ENCODE measurements around the gene ZBTB46. TPM values are rescaled to one million over a fixed set of nuclear protein-coding genes. Genes with fewer than 3 reads are reported as not detected.

ZBTB46 gene
- total RNA-seq (2022; extraction: Qiagen RNA extraction; ENCODE audit: low read depth): 0.50 to 0.94 TPM (median 0.77 TPM) in 5 replicates

GRCh38 chr20:63830841-63831588 lies at the start of gene ZBTB46:
ZBTB46 (minus strand) TSS chr20:63831264; CDS start chr20:63790757, 40,507 bp downstream.

GRCh38 chr20:63864978-63865640 lies 34.0 kb upstream of the ZBTB46 start, which contains the start of gene TPD52L2:
TPD52L2 (plus strand) TSS chr20:63865270; CDS start chr20:63865366, 96 bp downstream.

GRCh38 chr20:63861365-63861934 lies 30.4 kb upstream of the ZBTB46 start, which contains the start of gene ABHD16B:
ABHD16B (plus strand) TSS chr20:63861498; CDS start chr20:63861541, 43 bp downstream.

GRCh38 chr20:63739130-63740069 lies 91.7 kb downstream of the ZBTB46 start, which contains the start of gene SLC2A4RG:
SLC2A4RG (plus strand) TSS chr20:63739776; CDS start chr20:63739913, 137 bp downstream.

GRCh38 chr20:63735859-63736718 lies 95.0 kb downstream of the ZBTB46 start, which contains the start of gene LIME1:
LIME1 (plus strand) TSS chr20:63736664; CDS start chr20:63737550, 886 bp downstream.

GRCh38 chr20:63707558-63708300 lies 123.3 kb downstream of the ZBTB46 start, which contains the start of the genes ARFRP1 and ZGPAT:
ARFRP1 (minus strand) TSS chr20:63707976; CDS start chr20:63707091, 885 bp downstream.
ZGPAT (plus strand) TSS chr20:63708039; CDS start chr20:63708581, 542 bp downstream.

GRCh38 chr20:63696628-63697356 lies 134.3 kb downstream of the ZBTB46 start, which contains the start of gene TNFRSF6B:
TNFRSF6B (plus strand) TSS chr20:63696652; CDS start chr20:63696768, 116 bp downstream.

Other genes starting within 250 kb of the ZBTB46 start
- 8.9 to 12.1 TPM (median 11.2 TPM) in 5 replicates for gene GMEB2, start 204.2 kb downstream of the ZBTB46 start, total RNA-seq (2022; extraction: Qiagen RNA extraction; ENCODE audit: low read depth)
- gene STMN3, start 177.8 kb downstream of the ZBTB46 start, total RNA-seq (2022; extraction: Qiagen RNA extraction; ENCODE audit: low read depth): 7.5 to 11.4 TPM (median 9.0 TPM) in 5 replicates
- gene RTEL1, start 173.0 kb downstream of the ZBTB46 start, total RNA-seq (2022; extraction: Qiagen RNA extraction; ENCODE audit: low read depth): 5.3 to 8.8 TPM (median 7.0 TPM) in 5 replicates
- gene TNFRSF6B, start 134.6 kb downstream of the ZBTB46 start, total RNA-seq (2022; extraction: Qiagen RNA extraction; ENCODE audit: low read depth): 0.81 to 1.1 TPM (median 1.0 TPM) in 4 of 5 replicates, not detected in the other
- 27.9 to 37.6 TPM (median 32.6 TPM) in 5 replicates for gene ARFRP1, start 123.3 kb downstream of the ZBTB46 start, total RNA-seq (2022; extraction: Qiagen RNA extraction; ENCODE audit: low read depth)
- gene ZGPAT, start 123.2 kb downstream of the ZBTB46 start, total RNA-seq (2022; extraction: Qiagen RNA extraction; ENCODE audit: low read depth): 24.0 to 30.5 TPM (median 27.2 TPM) in 5 replicates
- gene LIME1, start 94.6 kb downstream of the ZBTB46 start, total RNA-seq (2022; extraction: Qiagen RNA extraction; ENCODE audit: low read depth): 3.4 to 11.6 TPM (median 8.1 TPM) in 5 replicates
- gene SLC2A4RG, start 91.5 kb downstream of the ZBTB46 start, total RNA-seq (2022; extraction: Qiagen RNA extraction; ENCODE audit: low read depth): 60.9 to 99.3 TPM (median 87.7 TPM) in 5 replicates
- gene ABHD16B, start 30.2 kb upstream of the ZBTB46 start, total RNA-seq (2022; extraction: Qiagen RNA extraction; ENCODE audit: low read depth): 0.05 TPM in 1 of 5 replicates, not detected in the others
- gene TPD52L2, start 34.0 kb upstream of the ZBTB46 start, total RNA-seq (2022; extraction: Qiagen RNA extraction; ENCODE audit: low read depth): 119 to 136 TPM (median 132 TPM) in 5 replicates
- 26.4 to 31.6 TPM (median 31.2 TPM) in 5 replicates for gene DNAJC5, start 63.9 kb upstream of the ZBTB46 start, total RNA-seq (2022; extraction: Qiagen RNA extraction; ENCODE audit: low read depth)
- gene UCKL1, start 125.2 kb upstream of the ZBTB46 start, total RNA-seq (2022; extraction: Qiagen RNA extraction; ENCODE audit: low read depth): 22.8 to 34.9 TPM (median 29.4 TPM) in 5 replicates
- 10.0 to 13.3 TPM (median 12.2 TPM) in 5 replicates for gene ZNF512B, start 138.7 kb upstream of the ZBTB46 start, total RNA-seq (2022; extraction: Qiagen RNA extraction; ENCODE audit: low read depth)
- gene SAMD10, start 148.4 kb upstream of the ZBTB46 start, total RNA-seq (2022; extraction: Qiagen RNA extraction; ENCODE audit: low read depth): 0.10 to 0.13 TPM in 2 of 5 replicates, not detected in the others
- 52.6 to 60.3 TPM (median 55.1 TPM) in 5 replicates for gene PRPF6, start 149.9 kb upstream of the ZBTB46 start, total RNA-seq (2022; extraction: Qiagen RNA extraction; ENCODE audit: low read depth)
- 0.19 to 0.39 TPM (median 0.33 TPM) in 5 replicates for gene C20orf204, start 204.9 kb upstream of the ZBTB46 start, total RNA-seq (2022; extraction: Qiagen RNA extraction; ENCODE audit: low read depth)
- gene SOX18, start 218.4 kb upstream of the ZBTB46 start, total RNA-seq (2022; extraction: Qiagen RNA extraction; ENCODE audit: low read depth): 1.1 to 2.3 TPM (median 1.7 TPM) in 5 replicates
- 38.4 to 48.7 TPM (median 42.8 TPM) in 5 replicates for gene TCEA2, start 231.9 kb upstream of the ZBTB46 start, total RNA-seq (2022; extraction: Qiagen RNA extraction; ENCODE audit: low read depth)
- gene RGS19, start 248.3 kb upstream of the ZBTB46 start, total RNA-seq (2022; extraction: Qiagen RNA extraction; ENCODE audit: low read depth): 15.3 to 25.0 TPM (median 23.1 TPM) in 5 replicates
- gene OPRL1, start 248.8 kb upstream of the ZBTB46 start, total RNA-seq (2022; extraction: Qiagen RNA extraction; ENCODE audit: low read depth): 0.40 to 0.71 TPM (median 0.51 TPM) in 5 replicates

Data from A549 treated with DMSO at 1 μM for 4 hours (cell line).